Left renal pelvis (tissue), 4 donors: Measurements from ENCODE around the gene PKP4. TPM values are rescaled to one million over a fixed set of nuclear protein-coding genes. Genes with fewer than 3 reads are reported as not detected.
"Not testable (repeated sequence)": the region's sequence is repeated elsewhere in the genome, so short reads cannot be mapped to it uniquely, and the experiment has no call there.

Experiments
- DNase-seq, 4 donors: peaks; one replicate each; pipeline ENCODE4 v3.0.0-alpha.2; 2013; ENCODE audit warnings: low read depth in 4 of 4, low spot score in 3 of 4
- polyA plus RNA-seq, 4 donors: library from polyadenylated mRNA; unstranded; fragments of 120-200 nt; gene quantifications; one replicate each; pipeline ENCODE4 v1.2.1, GENCODE V29; 2013; ENCODE audit not compliant: insufficient read length in 4 of 4

The PKP4 gene
- polyA plus RNA-seq, 4 donors = 46.9 to 170 (median 165) TPM

DNA sequence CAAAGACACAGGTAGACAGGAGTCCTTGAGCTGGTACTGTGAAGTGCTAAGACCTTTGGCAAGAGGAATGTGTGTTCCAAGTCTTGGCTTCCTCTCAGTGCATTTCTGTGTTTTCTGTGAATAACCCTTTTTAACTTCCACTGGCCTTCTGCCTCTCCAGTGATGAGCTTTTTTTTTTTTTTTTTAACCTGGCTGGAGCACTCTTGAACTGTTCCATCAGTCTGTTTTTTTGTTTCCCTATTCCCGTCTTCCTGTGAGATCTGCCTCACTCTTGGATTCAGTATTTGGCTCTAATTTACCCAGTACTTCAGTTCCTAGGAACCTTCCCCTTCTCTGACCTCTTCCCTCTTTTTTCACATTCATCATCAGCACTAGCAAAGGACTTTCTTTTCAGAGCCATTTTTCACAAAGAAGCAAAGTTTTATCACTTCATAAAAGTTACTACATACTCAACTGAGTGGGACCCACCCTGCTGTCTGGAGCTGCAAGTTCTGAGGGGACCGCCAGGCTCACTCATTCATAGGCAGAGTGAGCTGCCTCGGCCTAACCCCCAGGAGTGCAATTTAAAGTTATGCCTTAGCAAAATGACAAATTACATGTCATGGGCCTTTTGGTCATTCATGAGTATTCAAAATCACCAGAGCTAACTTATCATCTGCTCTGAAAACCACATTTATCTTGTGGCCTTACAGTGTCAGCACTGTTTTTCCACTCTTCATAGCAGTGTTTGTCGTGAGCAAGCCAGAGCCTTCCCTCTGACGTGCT lies 211.4 kb downstream of the PKP4 start:
- DNase-seq = peak in 1 of 4 donors; percentile 29

DNA sequence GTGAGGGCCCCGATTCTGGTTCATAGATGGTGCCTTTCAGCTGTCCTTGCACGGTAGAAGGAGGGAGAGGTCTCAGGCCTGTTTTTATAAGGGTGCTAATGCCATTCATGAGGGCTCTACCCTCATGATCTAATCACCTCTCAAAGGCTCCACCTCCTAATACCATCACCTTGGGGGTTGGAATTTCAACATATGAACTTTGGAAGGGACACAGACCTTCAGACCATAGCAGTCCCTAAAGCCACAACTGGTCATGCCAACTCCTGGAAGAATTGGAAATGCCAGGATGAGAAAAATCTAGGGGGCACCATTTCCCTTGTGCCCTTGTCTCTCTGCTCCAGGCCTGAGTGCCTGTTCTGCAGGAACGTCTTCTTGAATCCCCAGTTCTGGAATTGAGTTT lies 213.5 kb downstream of the PKP4 start:
- DNase-seq = no peak

DNA sequence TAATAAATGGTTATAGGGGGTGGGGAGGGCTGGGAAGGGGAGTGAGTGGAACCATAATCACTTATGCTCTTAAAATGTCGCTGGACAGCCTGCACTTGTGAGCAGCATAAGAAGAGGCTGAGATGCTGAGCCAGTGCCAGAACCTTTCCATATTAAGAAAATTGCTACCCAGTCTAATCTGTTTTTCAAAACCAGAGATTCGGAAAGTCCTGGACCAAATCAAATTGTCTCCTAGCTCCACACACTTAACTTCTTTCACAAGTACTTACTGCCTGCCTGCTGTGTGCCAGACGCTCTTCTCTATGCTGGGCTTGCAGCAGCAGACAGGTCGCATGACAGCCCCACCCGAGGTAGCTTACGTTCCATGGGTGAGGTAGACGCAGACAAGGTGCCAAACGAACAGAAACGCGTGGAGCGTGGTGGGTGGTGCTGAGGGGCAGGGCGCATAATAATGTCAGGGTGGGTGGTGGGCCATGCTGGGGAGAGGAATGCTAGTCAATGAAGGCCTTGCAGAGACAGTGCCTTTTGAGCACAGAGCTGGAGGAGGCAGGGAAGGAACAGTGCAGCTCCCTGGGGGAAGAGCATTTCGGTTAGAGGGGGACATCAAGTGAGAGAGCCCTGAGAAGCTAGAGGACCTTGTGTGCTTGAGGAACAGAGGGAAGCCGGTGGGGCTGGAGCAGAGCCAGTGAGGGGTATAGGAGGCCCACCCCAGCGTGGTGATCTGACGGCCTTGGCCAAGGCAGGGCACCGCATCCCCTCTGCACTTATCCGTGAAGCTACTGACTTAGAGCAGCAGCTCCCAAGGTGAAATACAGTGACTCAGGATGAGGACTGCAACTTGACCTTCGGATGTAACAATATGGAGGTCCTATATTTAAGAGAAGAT lies 214.9 kb downstream of the PKP4 start:
- no peak for DNase-seq

DNA sequence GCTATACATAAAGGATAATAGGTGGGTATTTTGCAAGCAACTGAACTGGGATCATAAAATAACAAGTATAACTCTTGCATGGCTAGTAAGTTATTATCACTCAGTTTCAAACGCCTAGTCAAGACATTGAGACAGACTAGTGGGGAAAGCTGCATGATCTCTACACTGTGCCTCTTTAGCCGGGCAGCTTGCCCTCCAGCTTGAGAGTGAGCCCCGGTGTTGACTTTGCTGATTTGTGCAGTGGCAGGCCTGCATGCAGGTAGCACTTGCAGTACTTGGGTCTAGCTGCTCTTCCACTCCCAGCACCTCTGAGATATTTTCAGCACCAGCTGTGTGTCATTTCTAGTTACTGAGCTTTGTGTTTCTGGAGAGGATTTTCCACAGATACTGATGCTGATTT lies 219.5 kb downstream of the PKP4 start:
- no peak for DNase-seq

DNA sequence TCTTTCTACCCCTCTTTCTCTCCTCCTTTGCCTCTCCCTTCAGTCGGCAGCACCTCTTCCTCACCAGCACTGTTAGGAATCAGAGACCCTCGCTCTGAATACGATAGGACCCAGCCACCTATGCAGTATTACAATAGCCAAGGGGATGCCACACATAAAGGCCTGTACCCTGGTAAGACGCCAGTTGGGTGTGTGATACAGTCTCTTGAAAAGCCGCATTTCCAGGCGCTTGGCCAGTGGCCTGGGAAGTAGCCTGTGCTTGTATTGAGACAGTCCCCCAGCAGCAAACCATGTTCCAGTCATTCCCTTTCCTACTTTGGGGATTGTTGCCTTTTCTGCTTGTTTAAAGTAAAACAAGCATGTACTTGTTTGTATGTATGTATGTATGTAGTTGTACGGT lies 219.9 kb downstream of the PKP4 start:
- DNase-seq = no peak

DNA sequence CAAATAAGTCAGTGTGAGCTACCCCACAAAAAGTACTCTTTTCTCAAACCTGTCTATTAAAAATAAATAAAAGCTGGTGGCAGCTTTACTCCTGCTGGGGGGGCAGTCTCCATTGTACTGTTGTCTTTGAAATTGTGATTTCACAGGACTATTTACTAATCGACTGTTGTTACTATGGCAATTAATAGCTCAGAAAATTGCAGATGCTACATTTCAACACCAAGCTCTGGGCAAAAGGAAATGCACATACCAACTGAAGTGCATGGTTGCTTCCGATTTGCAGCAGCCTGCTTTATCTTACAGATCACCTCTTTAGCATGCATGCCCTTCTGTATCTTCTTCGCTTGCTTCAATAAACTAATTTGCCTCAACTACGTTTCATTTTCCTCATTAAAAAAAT lies 220.8 kb downstream of the PKP4 start:
- DNase-seq = no peak

DNA sequence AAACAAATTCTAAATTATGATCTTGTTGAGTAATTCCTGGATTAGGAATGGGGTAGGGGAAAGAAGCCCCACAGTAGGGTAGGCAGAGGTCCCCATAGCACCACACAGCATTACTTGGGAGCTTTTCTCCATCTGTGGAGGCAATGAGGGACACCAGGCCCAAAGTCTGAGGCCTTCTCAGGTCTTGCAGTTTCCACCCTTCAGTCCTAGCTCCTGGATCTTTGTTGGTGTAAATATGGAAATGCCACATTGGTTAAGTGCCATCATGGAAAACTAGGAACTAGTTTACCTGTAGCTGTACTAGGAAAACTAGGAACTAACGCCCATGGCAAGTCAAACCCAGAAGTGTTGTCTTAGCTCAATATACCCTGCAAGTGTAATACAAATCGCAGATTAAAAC lies 225.1 kb downstream of the PKP4 start:
- DNase-seq = no peak

DNA sequence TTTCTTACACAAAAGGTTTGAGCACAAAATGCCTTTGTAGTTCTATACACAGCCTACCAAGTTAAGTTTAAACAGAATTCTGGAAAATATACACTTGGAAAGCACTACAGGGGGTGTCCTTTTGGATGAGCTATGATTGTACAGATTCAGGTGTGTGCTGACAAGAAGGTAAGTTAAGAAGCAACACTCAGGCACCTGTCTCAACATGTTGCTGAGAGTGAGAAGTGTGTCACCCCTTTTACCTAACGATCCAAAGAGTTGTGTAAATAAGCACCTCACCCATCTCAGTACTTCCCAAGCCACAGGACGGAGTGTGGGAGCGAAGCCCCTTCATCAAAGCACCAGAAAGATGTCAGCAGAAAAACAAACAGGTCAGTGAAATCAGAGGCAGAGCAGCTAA lies 228.9 kb downstream of the PKP4 start:
- no peak for DNase-seq

DNA sequence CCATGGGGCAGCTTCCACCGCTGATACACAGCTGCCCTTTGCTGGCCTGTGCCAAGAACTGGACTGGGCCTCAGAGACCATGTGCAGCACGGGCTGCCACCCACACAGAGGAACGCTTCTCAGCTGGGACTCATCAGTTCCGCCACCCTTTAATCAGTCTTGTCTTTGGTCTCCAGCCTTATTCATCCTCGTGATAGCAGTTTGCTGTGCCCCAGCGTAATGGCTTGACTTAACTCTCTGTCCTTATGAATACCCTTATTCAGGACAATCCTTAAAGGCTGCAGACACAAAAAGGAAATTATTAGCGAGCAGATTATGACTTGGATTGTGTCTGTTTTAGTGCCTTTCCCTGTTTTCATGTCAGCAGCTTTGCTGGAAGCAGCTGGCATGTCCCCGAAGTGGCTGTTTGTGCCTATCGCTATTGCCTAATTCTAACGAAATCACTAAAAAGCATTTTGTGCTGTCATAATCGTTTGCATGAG lies 229.5 kb downstream of the PKP4 start:
- no peak for DNase-seq

DNA sequence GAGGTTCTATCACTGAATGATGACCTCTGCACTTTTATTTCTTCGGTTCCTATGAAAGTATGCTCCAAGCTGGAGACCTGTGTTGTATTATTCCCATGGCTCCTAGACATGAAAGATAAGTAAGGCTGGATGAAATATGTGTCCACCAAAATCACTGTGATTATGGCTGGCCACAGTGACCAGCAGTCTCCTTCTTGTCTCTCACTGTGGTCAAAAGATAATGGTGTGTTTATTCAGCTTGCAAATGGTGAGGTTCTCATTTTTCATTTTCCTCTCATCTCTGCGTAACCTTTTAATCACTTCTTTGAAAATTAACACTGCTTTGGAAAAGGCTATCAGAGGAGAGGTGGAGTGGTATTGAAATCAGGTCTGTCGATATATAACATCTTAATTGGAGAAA lies 230.6 kb downstream of the PKP4 start:
- no peak for DNase-seq

DNA sequence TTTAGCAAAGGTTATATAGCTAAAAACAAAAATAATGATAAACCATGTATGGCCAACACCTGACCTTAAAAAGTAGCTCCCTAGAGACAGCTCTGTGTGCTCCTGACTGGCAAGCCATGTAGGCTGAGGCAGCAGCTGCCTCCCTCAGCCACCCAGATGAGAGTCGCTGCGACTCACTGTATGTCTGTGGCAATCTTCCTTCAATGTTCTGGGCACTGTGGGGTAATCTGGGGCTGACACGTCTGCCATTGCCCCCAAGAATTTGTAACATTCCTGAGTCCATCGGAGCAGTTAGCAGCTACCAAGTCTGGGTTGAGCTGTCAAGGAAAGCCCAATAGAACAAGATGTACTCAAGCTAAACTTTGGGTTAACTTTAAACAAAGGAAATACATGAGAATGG lies 232.0 kb downstream of the PKP4 start:
- no peak for DNase-seq

DNA sequence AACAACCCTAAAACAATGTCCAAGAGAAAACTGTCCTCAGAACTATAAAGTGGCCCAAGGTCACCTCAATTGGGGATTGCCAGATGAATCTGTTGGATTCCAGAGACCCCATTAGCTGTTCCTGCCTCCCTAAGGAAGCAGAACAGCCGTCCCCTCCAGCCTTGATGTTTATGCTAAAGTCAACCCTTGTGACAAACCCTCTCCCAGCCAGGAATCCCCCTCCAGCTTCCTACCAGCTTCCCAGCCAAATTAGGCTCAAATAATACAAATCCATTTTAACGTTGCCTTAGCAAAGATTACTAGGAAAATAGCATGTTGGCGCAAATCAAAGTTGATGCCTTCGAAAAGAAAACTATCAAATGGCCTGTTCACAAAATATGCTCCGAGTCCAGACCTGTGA lies 232.6 kb downstream of the PKP4 start:
- DNase-seq = no peak

DNA sequence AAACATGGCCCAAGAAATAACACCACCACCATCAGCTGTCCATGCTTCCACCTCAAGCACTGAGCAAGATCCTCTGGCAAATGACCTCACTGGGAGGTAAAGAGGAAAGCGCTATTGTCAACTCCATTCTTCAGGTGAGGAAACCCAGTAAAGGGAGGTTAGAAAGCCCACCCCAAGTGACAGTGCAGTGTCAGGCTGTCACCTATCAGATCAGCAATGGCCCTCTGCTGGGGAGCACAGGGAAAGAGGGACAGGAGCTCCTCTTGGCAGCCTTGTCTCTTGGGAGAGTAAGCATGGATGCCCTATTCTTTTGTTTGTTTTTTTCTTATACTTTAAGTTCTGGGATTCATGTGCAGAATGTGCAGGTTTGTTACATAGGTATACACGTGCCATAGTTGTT lies 234.1 kb downstream of the PKP4 start:
- no peak for DNase-seq

DNA sequence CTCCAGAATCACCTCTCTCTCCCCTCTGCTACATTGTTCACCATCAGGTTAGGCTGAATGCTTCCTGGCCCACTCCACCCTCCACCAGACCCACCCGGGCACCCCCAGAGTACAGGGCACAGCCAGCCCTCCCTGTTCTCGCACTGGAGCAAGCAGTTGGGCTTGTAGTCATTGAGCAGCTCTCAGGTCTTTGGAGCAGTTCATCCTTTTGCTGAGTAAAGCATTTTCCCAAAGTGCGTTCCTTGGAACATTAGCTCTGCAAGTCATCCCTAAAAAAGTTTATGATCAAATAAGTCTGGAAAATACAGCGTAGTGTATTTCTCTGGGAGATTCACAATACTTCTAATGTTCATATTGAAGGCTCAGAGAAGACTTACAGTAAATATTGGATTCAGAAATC lies 234.9 kb downstream of the PKP4 start:
- DNase-seq = no peak

DNA sequence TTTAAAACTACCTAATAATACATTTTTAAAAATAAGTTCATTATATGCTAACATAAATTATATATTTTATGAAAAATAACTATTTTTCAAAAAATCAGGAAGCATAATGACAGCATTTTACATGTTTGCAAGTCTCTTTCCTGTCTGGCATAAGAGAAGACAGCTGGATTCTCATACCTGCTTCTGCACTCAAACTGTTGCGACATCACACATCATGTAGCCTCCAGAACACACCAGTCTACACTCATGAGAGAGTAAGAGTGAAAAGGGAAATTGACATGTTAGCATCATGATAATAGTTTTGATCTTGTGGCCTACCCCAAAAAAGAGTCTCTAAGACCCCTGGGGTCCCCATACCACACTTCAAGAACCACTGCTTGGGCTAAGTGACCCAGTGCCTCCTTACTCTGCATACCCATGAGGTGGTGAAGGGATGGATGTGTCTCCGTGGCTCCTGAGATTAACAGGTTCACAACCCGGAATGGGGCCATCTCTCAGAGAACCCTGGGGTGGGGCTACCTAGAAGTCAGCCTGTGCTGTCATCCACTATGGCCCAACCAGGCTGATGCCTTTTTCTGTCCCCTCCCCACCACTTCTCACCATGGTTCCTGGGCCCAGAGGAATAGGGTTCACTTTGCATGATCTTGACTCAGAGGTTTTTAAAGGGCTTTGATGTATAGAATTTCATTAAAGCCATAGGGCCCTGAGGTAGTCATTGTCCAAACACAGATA lies 235.8 kb downstream of the PKP4 start:
- DNase-seq = no peak

DNA sequence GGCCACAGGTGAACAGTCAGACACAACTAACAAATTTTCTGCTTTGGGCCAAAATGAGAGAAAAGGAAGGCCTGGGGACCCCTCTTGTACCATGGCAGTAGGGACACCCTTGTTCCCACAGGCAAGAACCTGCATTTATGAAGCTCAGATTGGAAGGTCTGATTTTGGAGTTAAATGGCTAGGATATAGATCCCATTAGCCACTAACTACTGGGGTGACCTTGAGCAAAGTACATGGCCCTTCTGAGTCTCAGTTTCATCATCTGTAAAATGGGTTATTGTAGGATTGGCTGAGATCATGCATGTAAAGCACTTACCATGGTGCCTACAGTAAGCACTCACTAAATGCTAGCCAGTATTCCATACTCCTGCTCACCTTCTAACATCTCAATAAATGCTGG lies 236.7 kb downstream of the PKP4 start:
- DNase-seq = no peak

DNA sequence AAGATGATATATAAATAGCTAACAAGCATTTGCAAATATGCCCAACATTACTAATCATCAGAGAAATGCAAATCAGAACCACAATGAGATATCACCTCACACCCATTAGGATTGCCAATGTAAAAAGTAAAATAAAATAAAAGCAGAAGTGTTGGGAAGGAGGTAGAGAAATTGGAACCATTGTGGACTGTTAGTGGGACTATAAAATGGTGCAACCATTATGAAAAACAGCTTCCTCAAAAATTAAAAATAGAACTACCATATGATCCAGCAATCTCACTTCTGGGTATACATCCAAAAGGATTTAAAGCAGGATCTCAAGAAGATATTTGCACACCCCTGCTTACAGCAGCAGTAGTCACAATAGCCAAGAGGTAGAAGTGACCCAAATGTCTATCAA lies 238.6 kb downstream of the PKP4 start:
- DNase-seq = no peak

DNA sequence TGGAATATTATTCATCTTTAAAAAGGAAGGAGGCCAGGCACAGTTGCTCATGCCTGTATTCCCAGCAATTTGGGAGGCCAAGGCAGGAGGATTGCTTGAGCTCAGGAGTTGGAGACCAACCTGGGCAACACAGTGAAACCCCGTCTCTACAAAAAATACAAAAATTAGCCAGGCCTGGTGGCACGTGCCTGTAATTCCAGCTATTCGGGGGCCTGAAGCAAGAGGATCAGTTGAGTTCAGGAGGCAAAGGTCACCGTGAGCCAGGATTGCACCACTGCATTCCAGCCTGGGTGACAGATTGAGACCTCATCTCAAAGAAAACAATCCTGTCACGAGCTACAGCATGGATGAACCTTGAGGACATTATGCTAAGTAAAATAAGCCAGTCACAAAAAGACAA lies 239.0 kb downstream of the PKP4 start:
- DNase-seq = not testable (repeated sequence)

DNA sequence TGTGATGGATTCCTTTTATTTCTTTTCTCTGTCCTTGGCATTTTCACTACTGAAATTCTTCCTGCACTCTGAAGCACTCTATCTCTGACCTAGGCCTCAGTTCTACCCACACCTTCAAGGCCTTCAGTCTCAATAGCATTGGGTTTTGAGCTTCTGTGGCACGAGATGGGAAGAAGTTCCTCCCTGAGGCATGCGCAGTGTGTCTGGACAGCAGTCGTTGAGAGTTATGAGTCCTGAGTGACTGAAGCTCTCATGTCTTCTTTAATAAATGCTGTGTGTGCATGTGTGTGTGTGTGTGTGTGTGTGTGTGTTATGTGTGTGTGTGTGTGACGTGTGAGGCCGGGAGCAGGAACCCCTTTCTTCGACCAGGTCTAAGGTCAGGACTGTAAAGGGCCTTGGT lies 242.6 kb downstream of the PKP4 start:
- no peak for DNase-seq

DNA sequence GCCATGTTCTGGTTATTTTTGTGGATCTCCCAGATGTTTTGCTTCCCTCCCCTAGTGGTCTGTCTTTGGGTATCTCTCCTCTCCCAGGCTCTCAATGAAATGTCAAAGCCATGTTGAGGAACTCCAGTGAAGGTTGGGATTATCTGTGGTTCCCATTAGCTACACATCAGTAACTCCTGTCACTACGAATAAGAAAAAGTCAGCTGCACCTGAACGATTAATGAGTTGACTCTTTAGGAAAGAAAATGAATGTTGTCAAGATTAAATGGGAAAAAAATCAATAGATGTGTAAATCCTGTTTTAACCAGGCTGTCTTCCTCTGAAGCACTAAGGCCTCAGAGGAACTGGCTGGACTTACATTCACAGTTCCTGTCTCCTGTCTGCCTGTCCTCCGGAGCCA lies 244.3 kb downstream of the PKP4 start:
- no peak for DNase-seq

DNA sequence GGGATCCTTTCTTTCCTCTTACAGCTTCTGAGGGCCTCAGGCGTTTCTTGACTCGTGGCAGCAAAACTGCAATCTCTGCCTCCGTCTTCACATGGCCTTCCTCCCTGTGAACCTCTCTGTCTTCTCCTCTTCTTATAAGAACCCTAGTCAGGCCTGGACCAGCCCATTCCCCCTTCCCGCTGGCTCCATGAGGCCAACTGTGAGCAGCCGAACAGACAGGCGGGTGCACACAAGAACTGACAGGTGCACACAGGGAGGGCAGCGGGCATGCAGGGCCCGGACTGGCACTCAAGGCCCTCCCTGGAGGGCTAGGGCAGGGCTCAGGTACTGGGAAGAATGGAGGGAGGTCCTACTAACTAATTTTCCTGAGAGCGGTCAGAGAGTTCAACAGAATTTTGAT lies 246.0 kb downstream of the PKP4 start:
- DNase-seq = no peak
